Activated CD4-positive, CD25-positive, alpha-beta regulatory T cell treated with anti-CD3 and anti-CD28 coated beads, Interleukin-2, amount 50 U/mL, for 24 hours (primary cell): ENCODE measurements around the gene CMIP.

ENCODE experiments used
- ATAC-seq, 2 donors: fragments of 150-1000 bp; cut with Tn5 transposase; one replicate each; pipeline ENCODE4 v1.10.0; 2021; ENCODE audit warnings: mild to moderate bottlenecking in 1 of 2, moderate library complexity in 1 of 2

Gene CMIP

DNA sequence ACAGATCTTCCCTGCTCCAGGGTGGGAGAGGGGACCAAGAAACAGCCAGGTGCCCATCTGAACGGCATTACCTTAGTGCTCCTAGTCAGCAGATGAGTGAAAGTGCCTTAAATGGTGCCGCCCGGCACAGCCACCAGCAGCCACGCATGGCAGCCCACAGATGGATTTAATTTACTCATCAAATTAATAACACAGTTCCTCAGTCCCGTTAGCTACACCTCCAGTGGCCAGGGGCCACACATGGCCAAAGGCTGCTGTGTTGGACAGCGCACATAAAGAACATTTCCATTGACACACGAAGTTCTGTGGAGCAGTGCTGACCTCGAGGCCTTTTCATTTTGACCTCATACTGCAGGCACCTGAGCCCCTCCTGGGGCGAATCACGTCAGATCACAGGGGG is 166.3 kb downstream of the CMIP start:
- no peak for ATAC-seq

GRCh38 chr16:81611721-81612120 is 167.1 kb downstream of the CMIP start:
- ATAC-seq, result no peak

DNA sequence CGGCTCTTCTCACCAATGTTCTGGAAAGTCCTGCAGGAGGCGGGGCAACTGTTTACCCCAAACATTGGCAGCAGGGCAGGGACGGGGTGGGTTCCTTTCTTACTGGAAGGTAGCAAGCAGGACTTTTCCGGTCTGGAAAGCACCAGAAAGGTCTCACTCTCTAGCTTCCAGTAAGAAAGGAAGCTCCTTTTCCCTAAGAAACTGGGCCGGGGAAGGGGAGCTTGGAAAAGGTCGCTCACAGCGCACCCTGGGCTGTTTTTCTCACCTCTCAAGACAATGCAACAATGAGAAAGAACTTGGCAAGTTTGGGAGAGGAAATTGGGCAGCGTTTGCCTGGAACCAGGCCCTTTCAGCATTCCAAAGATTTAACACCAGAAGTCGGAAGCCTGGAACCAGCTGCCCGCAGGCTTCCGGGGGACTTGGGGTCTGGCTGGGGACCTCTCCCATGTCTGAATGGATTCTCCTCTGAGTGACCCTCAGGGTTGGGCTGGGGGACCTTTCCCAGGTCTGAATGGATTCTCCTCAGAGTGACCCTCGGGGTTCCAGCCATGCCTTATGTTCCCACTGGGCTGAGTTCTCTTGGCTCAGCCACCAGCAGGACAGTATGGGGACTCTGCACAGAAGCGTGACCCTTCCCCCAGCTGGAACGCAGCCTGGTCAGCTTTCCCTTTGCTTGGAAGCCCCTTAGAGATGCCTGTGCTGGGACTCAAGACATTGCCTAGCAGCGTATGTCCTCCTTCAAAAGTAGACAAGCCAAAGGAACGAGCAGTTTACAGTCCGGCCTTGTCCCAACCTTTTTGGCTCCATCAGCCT is 167.9 kb downstream of the CMIP start:
- no peak for ATAC-seq

- no peak for ATAC-seq
Observed at GRCh38 chr16:81614171-81614570, 169.6 kb downstream of the CMIP start.

- no peak for ATAC-seq
Observed at GRCh38 chr16:81614654-81615359, 170.2 kb downstream of the CMIP start.

DNA sequence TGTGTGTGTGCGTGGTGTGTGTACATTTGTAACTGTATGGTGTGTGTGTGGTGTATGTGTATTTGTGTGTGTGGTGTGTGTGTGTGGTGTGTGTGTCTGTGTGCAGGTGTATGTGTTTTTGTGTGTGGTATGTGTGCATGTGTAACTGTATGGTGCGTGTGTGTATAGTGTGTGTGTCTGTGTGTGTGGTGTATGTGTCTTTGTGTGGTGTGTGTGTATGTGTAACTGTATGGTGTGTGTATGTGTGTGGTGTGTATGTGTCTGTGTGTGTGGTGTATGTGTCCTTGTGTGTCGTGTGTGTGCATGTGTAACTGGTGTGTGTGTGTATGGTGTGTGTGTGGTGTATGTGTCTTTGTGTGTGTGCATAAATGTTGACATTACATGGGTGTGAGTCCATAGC is 170.8 kb downstream of the CMIP start:
- ATAC-seq, result no peak

GRCh38 chr16:81615833-81616232 is 171.2 kb downstream of the CMIP start:
- no peak for ATAC-seq

DNA sequence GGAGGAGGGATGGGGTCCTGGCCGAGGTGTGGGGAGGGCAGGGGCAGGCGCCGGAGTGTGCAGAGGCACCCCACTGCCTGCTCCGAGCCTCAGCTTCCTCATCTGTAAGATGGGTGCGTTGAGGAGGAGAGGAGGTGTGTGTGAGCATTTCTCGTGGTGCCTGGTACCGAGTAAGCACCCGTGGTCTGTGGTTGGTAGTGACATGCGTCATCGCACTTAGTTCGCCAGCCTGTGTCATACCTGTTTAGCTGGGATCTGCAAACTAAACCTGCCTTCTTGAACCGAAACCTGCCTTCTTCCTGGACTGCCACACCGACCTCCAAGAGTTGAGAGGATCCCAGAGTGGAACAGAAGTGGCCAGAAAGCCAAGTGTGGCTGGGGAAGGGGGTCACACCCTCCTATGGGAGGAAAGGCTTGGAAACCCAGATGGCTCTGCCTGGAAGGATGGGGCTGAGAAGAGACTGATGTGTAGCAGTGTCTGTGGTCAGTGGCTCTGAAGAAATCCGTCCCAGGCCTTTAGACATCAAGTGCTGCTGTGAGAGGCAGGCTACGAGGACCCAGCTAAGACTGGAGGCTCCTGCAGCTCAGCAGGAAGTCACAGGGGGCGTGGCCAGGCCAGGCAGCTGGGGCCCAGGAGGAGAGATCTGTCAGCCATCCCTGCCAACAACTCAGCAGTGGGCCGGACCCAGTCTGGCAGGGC is 171.9 kb downstream of the CMIP start:
- ATAC-seq, result peak; percentile 98 to 99

GRCh38 chr16:81617021-81617346 is 172.4 kb downstream of the CMIP start:
- no peak for ATAC-seq

GRCh38 chr16:81618187-81618586 is 173.6 kb downstream of the CMIP start:
- ATAC-seq, result no peak

DNA sequence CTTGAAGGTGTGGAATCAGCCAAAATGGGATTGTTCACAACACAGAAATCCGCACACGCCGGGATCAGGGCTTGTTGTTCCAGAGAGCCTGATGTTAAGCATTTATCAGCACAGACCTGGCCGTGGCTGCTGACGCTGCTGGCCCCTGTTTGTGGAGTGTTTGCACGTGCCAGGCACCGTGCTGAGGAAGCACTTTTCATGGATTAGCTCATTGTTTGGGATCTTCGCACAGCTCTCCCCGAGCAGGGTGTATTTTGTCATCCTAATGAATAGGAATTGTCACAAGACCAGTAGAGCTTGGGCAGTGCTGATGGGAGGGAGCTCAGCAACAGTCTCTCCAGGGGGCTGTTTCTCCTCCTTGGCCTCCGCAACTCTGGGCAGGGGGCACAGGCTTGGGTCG is 174.1 kb downstream of the CMIP start:
- ATAC-seq, result no peak

- no peak for ATAC-seq
Observed at GRCh38 chr16:81620029-81620428, 175.4 kb downstream of the CMIP start.

GRCh38 chr16:81620796-81621195 is 176.2 kb downstream of the CMIP start:
- no peak for ATAC-seq

DNA sequence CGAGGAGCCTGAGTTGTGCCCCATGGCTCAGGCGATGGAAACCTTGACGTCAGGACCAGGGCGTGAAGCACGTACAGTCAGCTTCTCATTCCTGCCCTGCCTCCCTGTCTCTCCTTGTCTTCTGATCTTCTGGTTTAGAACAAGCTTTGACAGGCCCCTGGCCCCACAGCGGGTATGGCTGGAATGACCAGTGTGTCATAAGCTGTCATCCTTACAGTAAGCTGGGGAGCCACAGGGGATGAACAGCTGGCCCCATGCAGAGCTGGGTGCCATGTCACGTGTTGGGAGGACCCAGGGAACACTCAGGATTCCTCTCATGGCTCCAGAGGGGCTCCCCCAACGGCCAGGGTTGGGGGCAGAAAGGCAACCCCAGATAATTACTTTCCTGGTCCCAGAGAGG is 176.9 kb downstream of the CMIP start:
- no peak for ATAC-seq

- no peak for ATAC-seq
Observed at GRCh38 chr16:81623365-81624102, 178.9 kb downstream of the CMIP start.

DNA sequence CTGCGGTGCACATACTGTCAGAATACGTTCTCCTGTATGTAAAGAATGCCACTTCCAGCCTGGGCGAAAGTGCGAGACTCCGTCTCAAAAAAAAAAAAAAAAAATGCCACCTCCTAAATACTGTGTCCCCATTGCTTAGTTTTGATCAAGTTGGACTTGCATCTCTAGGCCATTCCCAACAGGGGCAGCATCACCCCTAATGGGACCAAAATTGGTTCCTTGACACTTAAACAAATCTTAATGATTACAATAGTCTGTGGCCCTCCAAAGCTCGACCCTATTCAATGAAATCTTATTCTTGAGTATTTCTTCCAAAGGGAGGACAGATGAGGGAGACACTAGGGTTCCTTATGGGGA is 179.8 kb downstream of the CMIP start:
- ATAC-seq, result no peak

GRCh38 chr16:81624760-81625543 is 180.3 kb downstream of the CMIP start:
- no peak for ATAC-seq

DNA sequence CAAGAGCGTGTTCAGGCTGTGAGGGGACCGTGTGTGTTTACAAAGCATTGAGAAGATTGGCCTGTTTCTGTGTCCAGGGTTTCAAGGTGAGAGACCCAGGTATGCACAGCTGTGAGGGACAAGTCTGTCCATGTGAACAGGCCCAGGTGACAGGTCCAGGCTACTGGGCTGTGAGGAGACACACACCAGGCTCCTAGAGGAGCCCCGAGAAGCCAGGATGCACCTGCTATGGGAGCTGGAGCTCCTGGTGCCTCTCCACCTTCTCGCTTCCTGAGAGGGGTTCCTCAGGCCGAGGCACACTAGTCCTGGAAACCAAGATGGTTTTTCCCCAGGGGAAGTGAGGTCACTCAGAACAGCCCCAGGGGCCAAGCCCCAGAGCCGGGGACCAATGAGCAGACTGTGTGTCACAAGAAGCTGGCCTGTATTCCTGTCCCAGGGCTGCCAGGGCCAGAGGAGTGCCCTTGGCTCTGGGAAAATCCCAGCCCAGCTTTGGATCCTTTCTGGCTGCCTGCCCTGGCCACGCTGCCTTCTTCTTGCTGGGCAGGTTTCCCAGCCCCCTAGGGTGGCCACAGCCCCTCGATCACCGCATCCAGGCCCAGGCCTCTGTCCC is 181.0 kb downstream of the CMIP start:
- no peak for ATAC-seq

DNA sequence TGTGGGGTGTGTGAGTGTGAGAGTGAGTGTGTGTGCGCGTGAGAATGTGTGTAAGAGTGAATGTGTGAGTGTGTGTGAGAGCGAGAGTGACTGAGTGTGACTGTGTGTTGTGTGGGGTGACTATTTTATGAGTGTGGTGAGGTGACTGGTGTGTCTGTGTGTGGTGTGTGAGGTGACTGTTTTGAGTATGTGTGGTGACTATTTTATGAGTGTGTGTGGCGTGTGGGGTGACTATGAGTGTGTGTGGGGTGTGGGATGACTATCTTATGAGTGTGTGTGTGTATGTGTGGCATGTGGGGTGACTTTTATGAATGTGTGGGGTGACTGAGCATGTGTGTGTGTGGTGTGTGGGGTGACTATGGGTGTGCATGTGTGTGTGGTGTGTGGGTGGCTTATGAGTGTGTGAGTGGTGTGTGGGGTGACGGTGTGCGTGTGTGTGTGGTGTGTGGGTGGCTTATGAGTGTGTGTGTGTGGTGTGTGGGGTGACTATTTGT is 181.6 kb downstream of the CMIP start:
- ATAC-seq, result peak; percentile 81 to 83

DNA sequence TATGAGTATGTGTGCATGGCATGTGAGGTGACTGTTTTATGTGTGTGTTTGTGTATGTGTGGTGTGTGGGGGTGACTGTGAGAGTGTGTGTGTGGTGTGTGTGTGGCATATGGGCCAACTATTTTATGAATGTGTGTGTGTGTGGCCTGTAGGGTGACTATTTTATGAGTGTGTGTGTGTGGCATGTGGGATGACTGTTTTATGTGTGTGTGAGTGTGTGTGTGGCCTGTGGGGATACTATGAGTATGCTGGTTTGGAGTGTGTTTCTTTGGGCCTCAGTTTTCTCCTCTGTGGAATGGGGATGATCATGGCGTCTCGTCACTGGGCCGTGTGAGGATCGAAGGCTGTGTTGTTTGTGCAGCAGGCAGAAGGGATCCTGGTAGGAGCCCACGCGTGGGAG is 182.4 kb downstream of the CMIP start:
- peak in 1 of 2 donors; percentile 4 for ATAC-seq

GRCh38 chr16:81627729-81628244 is 183.2 kb downstream of the CMIP start:
- ATAC-seq, result no peak
